Measurements from ENCODE around the gene THOC7. TPM values are rescaled to one million over a fixed set of nuclear protein-coding genes. Genes with fewer than 3 reads are reported as not detected.

Gene THOC7
- total and polyA plus RNA-seq, 2 of the 4 experiments (the other 2 are of a cell fraction) = 25.8 to 55.9 TPM

DNA sequence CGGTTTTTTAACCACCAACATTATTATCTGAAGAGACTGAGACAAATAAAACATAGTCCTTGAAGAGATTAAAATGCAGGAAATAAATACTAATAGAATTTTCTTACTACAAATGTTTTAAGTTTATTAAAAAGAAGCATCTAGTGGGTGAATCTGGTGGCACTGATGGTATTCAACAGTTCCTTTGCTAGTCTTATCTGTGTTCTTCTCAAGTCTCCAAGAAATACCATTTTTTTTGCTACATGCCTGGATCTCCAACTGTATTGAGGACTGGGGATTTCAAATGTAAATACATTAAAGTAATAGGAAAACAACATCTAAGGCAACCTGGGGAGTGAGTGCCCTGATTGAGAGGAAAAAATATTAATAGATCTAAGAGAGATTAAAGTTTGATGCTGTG lies 21.9 kb downstream of the THOC7 start:
- in situ Hi-C loops (cut with MboI; ENCODE audit: low sequenced_read_pairs) (no loop called here), dilution Hi-C loops (cut with HindIII; ENCODE audit: low sequenced_read_pairs, unreplicated experiment) (no loop called here), intact Hi-C loops (cut with micrococcal nuclease) (no loop called here)
- Histone ChIP-seq H4K8ac (ENCODE audit: low read depth in 2 of 2, low read length in 2 of 2) (no peak overlapping the region), H2BK15ac (ENCODE audit: low read depth, low read length) (no peak overlapping the region), H4K5ac (ENCODE audit: low read depth, low read length) (no peak overlapping the region), H3K14ac (replicated peaks; ENCODE audit: low read depth, low read length) (no peak overlapping the region), H3K9me3 (ENCODE audit: control insufficient read depth, insufficient read depth, low read length) (no peaks in the 10 kb centered on the region), H3K27ac (ENCODE audit: insufficient read depth, low read length) (no peak overlapping the region), H3K4me2 (ENCODE audit: low read depth, low read length) (no peak overlapping the region), H3K4me1 (ENCODE audit: control insufficient read depth, insufficient read depth, low read length) (no peaks in the 10 kb centered on the region), H4K20me1 (ENCODE audit: insufficient read depth, low read length) (peaks cover 5% of the 10 kb centered on the region; the same call in 1 of the 2 replicates), H3K27me3 (ENCODE audit: control insufficient read depth, insufficient read depth, low read length) (no peaks in the 10 kb centered on the region), H2BK20ac (ENCODE audit: low read depth, low read length) (no peak overlapping the region), H2AFZ (replicated peaks; ENCODE audit: low read length, poor library complexity) (no peak overlapping the region), H4K91ac (ENCODE audit: insufficient read depth, low read depth, low read length) (no peak overlapping the region), H3K56ac (ENCODE audit: extremely low read depth, insufficient read depth, low read length) (no peak overlapping the region), H3K9me1 (ENCODE audit: insufficient read depth, low read length) (peaks cover 8% of the 10 kb centered on the region; the same call in 1 of the 2 replicates), H3K9ac (ENCODE audit: low read depth, low read length) (no peak overlapping the region), H3K4me3 (ENCODE audit: insufficient read depth, low read depth, low read length) (no peak overlapping the region), H3K79me1 (ENCODE audit: low read depth in 1 of 2, low read length in 2 of 2) (peaks cover 30 to 36% of the 10 kb centered on the region in 2 experiments), H3K18ac (ENCODE audit: low read depth, low read length) (no peak overlapping the region), H3K4ac (ENCODE audit: low read depth, low read length) (no peak overlapping the region), H2AK5ac (ENCODE audit: low read depth, low read length) (no peak overlapping the region), H2BK120ac (ENCODE audit: low read depth, low read length) (no peak overlapping the region), H3K36me3 (ENCODE audit: control insufficient read depth, insufficient read depth, low read length) (peaks cover 3% of the 10 kb centered on the region; the same call in 1 of the 2 replicates), H2BK5ac (ENCODE audit: low read depth, low read length, poor library complexity, severe bottlenecking) (no peak overlapping the region), H2AK9ac (replicated peaks; ENCODE audit: low read depth, low read length, poor library complexity) (no peak overlapping the region), H3K23ac (ENCODE audit: low read depth, low read length) (no peak overlapping the region)
- POLR2A ChIA-PET (ENCODE audit: unreplicated experiment) = no interaction called here
- WGBS, 2 experiments (ENCODE audit: extremely low coverage in 2 of 2, insufficient read length in 1 of 2) = no CpG with 5 or more reads among the region's 1 CpG
- ATAC-seq (ENCODE audit: low read depth) (no peak), DNase-seq (no peak)
- no TSS peak for BruUV-seq (replicated peaks)
- TF ChIP-seq FOS (IDR thresholded peaks at IDR 0.05; ENCODE audit: low read depth, low read length) (no peak), SMC3 (IDR thresholded peaks at IDR 0.05; ENCODE audit: low read depth, low read length) (no peak), RFX5 (IDR thresholded peaks at IDR 0.05; ENCODE audit: low read depth, low read length) (no peak)
- CTCF ChIA-PET = no interaction called here
